HG03095 (cell line): Measurements from ENCODE around the gene SRBD1.
A peak's percentile ranks its signal among the peaks of the same experiment; 100 is the strongest.

ENCODE experiments used
- ATAC-seq: cut with Tn5 transposase; IDR thresholded peaks from one replicate; pipeline ENCODE4 v1.9.1; 2021; ENCODE audit warnings: moderate library complexity; ENCODE audit not compliant: unreplicated experiment

Gene SRBD1

DNA sequence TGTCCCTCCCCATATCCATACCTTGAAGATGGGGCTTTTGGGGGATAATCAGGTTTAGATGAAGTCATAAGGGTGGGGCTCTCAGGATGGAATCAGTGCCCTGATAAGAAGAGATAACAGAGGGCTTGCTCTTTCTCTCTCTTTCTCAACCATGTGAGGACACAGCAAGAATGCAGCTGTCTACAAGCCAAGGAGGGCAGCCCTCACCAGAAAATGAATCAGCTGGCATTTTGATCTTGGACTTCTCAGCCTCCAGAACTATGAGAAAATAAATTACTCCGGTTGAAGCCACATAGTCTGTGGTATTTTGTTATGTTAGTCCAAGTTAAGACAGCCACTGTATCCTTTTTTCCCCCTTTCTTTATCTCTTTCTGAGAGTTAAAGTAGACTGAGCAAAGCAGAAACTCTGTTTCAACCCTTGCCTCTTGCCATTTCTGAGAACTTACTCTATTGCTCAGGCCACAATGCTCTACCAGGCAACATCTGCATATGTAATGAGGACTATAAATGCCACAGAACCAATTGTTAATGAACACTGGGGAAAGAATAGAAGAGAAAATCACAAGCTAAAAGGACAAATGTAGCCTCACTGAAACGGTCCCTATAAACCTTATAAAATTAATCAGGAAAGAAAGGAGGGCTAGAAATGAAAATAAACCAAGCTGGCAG is 56.9 kb downstream of the SRBD1 start:
- no peak for ATAC-seq

DNA sequence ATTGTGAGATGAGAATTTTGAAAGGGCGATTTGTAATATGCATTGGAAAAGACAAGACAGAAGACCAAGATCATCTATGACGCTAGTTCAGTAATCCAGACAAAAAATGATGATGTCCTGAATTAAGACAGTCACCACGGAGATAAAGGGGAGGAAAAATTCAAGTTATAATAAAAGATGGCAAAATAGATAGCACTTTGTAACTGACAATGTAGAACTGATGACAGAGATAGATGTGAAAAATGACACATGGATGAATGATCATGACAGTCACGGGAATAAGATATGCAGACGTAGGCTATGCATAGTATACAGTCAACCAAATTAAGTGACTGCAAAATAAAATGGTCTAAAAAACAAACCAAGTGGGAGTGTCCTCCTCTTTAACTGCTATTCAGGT is 59.2 kb downstream of the SRBD1 start:
- ATAC-seq: no peak

DNA sequence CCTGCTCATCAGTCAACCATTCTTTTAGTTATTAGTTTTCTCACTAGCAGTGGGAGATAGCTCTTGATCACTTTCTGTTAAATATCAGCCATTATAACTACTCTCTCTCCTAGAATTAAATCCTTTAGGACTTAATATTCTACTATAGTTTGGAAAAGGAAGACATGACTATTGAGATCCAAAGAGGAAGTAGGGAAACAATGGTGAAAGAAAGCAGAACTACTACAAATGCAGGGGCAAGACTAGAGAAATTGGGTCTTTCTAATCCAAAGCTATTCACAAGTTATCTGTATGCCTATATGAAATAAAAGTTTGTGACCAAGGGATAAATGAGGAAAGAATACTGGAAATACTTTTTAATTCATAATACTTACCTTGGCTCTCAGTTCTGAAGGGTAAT is 65.1 kb downstream of the SRBD1 start:
- ATAC-seq: no peak

DNA sequence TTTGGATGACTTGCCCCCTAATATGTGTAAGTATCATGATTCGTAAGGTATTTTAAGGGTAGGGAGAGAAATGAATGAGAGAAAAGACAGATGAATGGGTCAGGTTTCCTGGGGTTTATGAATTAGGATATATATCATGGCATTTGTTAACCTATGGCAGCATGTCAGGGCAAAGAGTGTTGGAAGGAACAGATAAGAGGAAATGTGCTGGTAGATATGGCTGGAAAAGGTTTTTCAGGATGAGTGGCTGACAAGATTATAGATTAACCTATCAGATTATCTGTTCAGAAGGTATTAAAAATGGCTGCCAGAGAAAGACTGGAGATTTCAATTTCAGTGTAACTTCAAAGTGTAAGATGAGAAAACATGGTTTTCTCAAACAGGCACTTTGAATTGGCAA is 67.8 kb downstream of the SRBD1 start:
- no peak for ATAC-seq

- no peak for ATAC-seq
Observed at GRCh38 chr2:45542013-45542412, 69.1 kb downstream of the SRBD1 start.

DNA sequence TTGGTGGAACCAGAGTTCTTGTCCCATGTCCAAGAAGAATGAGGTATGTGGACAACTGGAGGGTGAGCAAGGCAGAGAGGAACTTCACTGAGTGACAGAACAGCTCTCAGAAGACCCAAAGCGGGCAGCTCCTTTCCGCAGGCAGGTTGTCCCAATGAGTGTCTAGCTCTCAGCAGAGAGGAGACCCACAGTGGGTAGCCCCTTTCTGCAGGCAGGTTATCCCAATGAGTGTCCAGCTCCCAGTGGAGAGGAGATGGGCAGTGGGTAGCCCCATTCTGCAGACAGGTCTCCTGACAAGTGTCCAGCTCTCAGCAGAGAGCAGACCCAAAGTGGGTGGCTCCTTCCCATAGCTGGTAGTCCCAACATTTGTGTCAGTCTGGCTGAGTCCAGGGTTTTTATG is 69.6 kb downstream of the SRBD1 start:
- no peak for ATAC-seq

DNA sequence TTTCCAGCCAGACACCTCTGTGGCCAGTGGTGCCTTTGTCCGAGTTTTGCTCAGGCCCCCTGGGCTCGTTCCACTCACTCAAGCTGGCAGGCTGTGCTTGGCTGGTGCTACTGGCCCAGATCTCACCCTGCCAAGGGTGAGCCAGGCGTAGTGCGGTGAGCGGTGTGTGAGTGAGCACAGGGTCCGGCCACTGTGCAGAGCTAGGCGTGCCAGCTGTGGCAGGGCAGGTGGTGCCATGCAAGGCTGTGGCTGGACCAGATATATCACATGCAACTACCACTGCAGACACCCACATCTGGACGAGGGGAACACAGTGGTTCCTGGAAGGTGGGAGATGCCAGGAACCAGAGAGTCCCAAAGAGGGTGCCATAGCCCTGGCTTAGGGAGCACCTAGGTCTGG is 70.1 kb downstream of the SRBD1 start:
- ATAC-seq: no peak

GRCh38 chr2:45533771-45534170 is 77.3 kb downstream of the SRBD1 start:
- ATAC-seq: no peak

DNA sequence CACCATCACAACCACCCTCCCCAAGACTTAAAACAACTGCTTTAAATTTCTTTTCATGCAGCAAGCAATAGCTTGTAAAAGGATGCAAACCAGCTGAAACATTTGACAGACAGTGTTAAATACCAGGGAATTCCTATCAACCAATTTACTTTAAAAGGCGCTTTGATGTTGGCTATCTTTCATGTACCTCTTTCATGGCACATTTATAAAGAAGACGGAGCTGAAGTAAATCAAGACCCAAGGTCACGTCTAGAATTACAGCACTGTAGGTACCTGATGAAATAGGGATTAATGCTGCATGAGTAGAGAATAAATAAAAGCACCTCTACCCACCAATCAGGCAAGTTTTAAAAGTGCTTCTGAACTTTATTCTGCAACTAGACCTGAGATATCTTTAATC is 78.9 kb downstream of the SRBD1 start:
- no peak for ATAC-seq

DNA sequence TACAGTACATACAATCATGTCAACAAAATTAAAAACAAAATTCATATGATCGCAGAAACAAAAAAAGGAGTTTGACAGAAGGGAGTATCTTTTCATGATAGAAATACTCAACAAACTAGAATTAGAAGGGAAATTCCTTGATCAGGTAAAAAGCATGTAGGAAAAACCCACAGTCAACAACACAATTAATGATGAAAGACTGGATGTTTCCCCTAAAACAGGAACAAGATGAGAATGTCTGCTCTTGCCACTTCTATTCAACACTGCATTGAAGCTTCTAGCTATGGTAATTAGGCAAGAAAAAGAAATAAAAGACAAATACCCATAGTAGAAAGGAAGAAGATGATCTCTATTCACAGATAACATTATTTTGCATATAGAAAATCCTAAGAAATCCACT is 87.1 kb downstream of the SRBD1 start:
- ATAC-seq: no peak

DNA sequence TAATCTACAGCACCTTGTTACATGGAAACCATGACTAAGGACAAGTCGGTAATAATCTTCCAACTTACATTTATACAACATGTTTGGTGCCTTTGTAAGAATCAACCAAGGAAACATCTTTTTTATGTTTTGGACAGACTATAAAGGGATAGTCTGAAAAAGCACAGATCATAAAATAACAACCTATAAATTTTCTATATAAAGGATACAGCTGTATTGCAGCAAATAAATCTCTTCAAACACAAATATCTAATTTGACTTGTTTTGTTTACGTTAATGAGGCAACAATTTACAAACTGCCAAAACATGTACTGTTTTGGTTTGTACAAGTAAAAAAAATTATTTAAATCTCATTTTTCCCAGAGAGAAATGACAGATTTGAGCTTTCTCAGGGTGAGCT is 92.5 kb downstream of the SRBD1 start:
- no peak for ATAC-seq

DNA sequence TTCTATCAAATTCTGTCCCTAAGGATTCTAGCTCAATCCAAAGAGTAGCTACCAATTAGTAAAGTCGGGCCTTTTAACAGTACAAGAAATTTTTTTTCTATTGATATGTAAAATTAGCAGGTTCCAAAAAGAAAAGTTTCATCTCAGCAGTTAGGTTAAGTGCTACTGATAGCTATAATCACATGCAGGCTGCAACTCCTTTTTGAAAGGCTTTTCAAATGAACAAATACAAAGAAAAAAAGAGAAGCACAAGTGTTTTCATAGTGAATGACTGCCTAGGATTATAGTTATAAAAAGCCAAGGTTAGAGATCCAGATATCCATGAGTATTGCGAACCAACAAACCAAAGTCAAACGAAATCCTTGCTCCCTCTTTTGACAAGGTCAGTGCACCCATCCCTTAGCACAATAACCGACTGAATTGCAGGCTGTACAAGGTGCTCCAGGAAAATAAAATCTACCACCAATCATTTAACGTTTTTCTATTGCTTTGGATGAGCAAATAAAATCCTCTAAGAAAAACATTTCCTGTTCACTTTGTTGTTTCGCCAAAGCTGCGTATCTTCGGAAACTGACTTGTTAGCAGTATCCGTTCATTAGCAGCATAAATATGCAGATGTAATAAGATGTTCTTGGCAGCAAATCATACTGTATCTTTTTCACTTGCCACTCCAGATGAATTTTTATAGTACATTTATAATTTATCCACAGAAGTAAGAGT is 100.2 kb downstream of the SRBD1 start:
- no peak for ATAC-seq

- ATAC-seq: no peak
Observed at GRCh38 chr2:45506756-45507155, 104.3 kb downstream of the SRBD1 start.

DNA sequence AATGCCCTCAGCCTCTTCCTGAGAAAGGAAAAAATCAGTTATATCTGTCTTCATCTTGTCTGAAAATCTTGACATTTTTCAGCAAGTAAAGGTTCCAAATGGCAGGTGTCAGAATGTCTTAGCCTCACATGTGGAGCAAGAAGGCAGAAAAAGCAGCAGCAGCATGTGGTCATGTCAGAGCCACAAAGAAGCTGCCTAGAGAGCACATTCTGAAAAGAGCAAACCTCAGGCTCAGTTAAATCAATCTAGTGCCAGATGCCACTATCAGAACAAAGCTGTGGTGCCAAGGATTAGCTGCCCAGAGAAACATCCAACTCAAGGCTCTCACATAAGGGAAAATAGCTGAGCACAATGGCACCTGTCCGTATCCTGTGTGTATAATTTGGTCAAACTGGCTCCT is 105.9 kb downstream of the SRBD1 start:
- ATAC-seq: no peak

- ATAC-seq: no peak
Observed at GRCh38 chr2:45498661-45499550, 112.2 kb downstream of the SRBD1 start.

GRCh38 chr2:45497355-45497754 is 113.7 kb downstream of the SRBD1 start:
- peak; percentile 71 for ATAC-seq

GRCh38 chr2:45496869-45497268 is 114.2 kb downstream of the SRBD1 start:
- no peak for ATAC-seq

DNA sequence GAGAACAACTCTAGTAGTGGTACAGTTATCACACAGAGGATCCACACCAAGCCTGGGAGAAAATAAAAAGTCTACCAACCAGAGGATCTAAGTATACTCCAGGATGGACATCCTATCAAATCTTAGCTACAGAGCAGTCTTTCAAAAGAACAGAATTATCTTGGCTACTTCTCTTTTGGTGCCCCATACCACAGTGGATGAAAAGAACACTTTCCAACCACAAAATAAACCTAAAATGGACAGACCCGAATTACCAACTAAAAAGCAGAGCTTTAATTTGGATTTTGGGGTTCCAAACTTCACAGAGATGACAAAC is 116.1 kb downstream of the SRBD1 start:
- ATAC-seq: no peak

GRCh38 chr2:45494275-45494977 is 116.6 kb downstream of the SRBD1 start:
- ATAC-seq: no peak

- no peak for ATAC-seq
Observed at GRCh38 chr2:45484965-45485364, 126.1 kb downstream of the SRBD1 start.

GRCh38 chr2:45483997-45484396 is 127.1 kb downstream of the SRBD1 start:
- no peak for ATAC-seq
